Activated CD4-positive, CD25-positive, alpha-beta regulatory T cell treated with anti-CD3 and anti-CD28 coated beads, Interleukin-2, amount 50 U/mL, for 72 hours (primary cell): Measurements from ENCODE around the gene PCDHA9.
"Not testable (repeated sequence)": the region's sequence is repeated elsewhere in the genome, so short reads cannot be mapped to it uniquely, and the experiment has no call there.

ENCODE experiments used
- DNase-seq: peaks from one replicate; pipeline ENCODE4 v3.0.0; 2021

The PCDHA9 gene, protein sequence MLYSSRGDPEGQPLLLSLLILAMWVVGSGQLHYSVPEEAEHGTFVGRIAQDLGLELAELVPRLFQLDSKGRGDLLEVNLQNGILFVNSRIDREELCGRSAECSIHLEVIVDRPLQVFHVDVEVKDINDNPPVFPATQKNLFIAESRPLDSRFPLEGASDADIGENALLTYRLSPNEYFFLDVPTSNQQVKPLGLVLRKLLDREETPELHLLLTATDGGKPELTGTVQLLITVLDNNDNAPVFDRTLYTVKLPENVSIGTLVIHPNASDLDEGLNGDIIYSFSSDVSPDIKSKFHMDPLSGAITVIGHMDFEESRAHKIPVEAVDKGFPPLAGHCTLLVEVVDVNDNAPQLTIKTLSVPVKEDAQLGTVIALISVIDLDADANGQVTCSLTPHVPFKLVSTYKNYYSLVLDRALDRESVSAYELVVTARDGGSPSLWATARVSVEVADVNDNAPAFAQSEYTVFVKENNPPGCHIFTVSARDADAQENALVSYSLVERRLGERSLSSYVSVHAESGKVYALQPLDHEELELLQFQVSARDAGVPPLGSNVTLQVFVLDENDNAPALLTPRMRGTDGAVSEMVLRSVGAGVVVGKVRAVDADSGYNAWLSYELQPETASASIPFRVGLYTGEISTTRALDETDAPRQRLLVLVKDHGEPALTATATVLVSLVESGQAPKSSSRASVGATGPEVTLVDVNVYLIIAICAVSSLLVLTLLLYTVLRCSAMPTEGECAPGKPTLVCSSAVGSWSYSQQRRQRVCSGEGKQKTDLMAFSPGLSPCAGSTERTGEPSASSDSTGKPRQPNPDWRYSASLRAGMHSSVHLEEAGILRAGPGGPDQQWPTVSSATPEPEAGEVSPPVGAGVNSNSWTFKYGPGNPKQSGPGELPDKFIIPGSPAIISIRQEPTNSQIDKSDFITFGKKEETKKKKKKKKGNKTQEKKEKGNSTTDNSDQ

DNA sequence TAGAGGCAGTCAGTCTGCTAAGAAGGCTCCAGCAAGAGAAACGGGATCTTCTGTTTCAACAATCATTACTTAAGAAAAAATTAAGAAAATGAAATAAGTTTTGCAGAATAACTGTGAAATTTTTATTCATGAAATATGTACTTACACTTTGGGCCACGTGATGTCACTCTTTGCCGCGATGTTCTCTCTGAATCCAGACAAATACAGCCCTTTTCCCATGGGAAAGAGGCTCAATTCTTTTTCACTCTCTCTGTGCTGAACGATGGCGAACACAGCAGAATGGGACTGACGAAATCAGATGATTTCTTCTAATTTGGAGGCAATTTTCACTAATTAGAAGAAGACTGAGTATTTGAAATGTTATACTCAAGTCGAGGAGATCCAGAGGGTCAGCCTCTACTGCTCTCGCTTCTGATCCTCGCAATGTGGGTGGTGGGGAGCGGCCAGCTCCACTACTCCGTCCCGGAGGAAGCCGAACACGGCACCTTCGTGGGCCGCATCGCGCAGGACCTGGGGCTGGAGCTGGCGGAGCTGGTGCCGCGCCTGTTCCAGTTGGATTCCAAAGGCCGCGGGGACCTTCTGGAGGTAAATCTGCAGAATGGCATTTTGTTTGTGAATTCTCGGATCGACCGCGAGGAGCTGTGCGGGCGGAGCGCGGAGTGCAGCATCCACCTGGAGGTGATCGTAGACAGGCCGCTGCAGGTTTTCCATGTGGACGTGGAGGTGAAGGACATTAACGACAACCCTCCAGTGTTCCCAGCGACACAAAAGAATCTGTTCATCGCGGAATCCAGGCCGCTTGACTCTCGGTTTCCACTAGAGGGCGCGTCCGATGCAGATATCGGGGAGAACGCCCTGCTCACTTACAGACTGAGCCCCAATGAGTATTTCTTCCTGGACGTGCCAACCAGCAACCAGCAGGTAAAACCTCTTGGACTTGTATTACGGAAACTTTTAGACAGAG lies at the start of gene PCDHA9:
Gene PCDHA9, plus strand, starts transcription at position 244 of the 964 bp plus-strand sequence. Its CDS starts 114 bp downstream, at position 358.
- DNase-seq: not testable (repeated sequence)

DNA sequence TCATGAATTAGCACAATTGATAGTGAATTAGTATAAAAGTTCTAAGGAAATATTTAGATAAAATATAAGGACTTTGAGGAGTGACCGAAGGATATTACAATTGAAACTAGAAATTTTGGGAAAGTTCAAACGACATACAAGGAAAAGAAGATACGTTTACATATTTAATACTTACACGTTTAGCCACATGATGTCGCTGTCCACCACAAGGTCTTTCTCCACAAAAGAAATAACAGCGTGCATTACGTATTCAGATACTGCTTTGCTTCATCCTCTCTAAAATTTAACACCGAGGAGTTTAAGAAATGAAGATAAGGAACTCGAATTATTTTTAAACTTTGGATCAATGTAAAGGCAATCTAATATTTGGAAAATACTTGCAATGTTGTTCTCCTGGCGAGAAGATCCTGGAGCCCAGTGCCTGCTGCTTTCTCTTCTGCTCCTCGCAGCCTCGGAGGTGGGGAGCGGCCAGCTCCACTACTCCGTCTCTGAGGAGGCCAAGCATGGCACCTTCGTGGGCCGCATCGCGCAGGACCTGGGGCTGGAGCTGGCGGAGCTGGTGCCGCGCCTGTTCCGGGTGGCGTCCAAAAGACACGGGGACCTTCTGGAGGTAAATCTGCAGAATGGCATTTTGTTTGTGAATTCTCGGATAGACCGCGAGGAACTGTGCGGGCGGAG lies 47.2 kb upstream of the PCDHA9 start, which contains the start of gene PCDHA3:
Gene PCDHA3, plus strand, starts transcription at position 242 of the 678 bp plus-strand sequence.
- no peak for DNase-seq

DNA sequence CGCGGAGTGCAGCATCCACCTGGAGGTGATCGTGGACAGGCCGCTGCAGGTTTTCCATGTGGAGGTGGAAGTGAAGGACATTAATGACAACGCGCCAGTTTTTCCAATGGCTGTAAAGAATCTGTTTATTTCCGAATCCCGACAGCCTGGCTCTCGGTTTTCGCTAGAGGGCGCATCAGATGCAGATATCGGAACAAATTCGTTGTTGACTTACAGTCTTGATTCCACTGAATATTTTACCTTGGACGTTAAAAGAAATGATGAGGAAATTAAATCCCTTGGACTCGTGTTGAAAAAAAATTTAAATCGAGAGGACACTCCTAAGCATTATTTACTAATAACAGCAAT lies 46.7 kb upstream of the PCDHA9 start:
- no peak for DNase-seq

DNA sequence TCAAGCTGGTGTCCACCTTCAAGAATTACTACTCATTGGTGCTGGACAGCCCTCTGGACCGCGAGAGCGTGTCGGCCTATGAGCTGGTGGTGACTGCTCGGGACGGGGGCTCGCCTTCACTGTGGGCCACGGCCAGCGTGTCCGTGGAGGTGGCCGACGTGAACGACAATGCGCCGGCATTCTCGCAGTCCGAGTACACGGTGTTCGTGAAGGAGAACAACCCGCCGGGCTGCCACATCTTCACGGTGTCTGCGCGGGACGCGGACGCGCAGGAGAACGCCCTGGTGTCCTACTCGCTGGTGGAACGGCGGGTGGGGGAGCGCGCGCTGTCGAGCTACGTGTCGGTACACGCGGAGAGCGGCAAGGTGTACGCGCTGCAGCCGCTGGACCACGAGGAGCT lies 45.8 kb upstream of the PCDHA9 start:
- DNase-seq: not testable (repeated sequence)

DNA sequence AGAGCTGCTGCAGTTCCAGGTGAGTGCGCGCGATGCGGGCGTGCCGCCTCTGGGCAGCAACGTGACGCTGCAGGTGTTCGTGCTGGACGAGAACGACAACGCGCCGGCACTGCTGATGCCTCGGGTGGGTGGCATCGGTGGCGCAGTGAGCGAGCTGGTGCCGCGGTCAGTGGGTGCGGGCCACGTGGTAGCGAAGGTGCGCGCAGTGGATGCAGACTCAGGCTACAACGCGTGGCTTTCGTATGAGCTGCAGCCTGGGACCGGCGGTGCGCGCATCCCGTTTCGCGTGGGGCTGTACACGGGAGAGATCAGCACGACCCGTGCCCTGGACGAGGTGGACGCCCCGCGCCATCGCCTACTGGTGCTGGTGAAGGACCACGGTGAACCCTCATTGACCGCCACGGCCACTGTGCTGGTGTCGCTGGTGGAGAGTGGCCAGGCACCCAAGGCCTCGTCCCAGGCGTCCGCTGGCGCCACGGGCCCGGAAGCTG lies 45.4 kb upstream of the PCDHA9 start:
- no peak for DNase-seq

DNA sequence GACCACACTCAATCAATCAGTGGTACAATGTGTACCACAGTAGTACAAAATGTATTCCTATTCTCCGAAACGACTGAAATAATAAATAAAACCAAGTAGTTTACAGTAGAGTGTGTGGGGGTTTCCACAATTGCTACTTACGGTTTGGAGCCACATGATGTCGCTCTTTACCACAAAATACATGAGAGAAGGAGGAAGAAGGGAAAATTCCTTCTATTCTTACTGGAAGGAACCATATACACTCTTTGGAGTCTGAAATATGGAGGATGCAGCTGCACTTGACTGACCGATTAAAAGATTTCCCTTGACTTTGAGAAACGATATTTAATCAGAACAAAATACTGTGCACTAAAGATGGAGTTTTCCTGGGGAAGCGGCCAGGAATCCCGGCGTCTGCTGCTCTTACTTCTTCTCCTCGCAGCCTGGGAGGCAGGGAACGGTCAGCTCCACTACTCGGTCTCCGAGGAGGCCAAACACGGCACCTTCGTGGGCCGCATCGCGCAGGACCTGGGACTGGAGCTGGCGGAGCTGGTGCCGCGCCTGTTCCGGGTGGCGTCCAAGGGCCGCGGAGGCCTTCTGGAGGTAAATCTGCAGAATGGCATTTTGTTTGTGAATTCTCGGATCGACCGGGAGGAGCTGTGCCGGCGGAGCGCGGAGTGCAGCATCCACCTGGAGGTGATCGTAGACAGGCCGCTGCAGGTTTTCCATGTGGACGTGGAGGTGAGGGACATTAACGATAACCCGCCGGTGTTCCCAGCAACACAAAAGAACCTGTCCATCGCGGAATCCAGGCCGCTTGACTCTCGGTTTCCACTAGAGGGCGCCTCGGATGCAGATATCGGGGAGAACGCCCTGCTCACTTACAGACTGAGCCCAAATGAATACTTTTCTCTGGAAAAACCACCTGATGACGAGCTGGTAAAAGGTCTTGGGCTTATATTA lies 41.1 kb upstream of the PCDHA9 start, which contains the start of gene PCDHA4:
Gene PCDHA4, plus strand, starts transcription at position 235 of the 942 bp plus-strand sequence.
- no peak for DNase-seq

DNA sequence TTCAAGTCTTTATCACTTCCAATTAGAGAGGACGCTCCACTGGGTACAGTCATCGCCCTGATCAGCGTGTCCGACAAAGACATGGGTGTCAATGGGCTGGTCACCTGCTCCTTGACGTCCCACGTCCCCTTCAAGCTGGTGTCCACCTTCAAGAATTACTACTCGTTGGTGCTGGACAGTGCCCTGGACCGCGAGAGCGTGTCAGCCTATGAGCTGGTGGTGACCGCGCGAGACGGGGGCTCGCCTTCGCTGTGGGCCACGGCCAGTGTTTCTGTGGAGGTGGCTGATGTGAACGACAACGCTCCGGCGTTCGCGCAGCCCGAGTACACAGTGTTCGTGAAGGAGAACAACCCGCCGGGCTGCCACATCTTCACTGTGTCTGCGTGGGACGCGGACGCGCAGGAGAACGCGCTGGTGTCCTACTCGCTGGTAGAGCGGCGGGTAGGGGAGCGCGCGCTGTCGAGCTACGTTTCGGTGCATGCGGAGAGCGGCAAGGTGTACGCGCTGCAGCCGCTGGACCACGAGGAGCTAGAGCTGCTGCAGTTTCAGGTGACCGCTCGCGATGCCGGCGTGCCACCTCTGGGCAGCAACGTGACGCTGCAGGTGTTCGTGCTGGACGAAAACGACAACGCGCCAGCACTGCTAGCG lies 39.8 kb upstream of the PCDHA9 start:
- DNase-seq: not testable (repeated sequence)

DNA sequence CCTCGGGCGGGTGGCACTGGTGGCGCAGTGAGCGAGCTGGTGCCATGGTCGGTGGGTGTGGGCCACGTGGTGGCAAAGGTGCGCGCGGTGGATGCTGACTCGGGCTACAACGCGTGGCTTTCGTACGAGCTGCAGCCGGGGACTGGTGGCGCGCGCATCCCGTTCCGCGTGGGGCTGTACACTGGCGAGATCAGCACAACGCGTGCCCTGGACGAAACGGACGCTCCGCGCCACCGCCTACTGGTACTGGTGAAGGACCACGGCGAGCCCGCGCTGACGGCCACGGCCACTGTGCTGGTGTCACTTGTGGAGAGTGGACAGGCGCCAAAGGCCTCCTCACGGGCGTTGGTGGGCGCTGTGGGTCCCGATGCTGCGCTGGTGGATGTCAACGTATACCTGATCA lies 39.3 kb upstream of the PCDHA9 start:
- DNase-seq: no peak

DNA sequence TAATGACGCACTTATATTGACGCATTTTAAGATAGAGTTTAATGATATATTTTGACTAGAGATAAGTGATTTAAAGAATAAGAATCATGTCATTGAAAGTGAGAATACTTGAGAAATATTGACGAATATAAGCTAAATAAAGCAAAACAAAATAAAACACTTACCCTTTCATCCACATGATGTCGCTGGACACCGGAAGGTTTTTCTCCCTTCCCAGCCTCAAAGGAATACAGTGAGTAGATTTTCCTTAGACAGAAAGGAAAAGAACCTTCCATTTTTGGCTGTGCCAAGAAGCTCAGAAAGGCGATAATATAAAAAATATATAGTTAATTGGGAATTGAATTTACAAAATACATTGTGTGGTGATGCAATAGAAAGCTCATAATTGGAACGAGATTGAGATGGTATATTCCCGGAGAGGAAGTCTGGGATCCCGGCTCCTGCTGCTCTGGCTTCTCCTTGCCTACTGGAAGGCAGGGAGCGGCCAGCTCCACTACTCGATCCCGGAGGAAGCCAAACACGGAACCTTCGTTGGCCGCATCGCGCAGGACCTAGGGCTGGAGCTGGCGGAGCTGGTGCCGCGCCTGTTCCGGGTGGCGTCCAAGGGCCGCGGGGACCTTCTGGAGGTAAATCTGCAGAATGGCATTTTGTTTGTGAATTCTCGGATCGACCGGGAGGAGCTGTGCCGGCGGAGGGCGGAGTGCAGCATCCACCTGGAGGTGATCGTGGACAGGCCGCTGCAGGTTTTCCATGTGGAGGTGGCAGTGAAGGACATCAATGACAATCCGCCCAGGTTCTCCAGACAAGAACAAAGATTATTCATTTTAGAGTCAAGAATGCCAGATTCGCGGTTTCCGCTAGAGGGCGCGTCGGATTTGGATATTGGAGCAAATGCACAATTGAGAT lies 26.6 kb upstream of the PCDHA9 start, which contains the start of gene PCDHA5:
Gene PCDHA5, plus strand, starts transcription at position 239 of the 906 bp plus-strand sequence.
- DNase-seq: no peak

DNA sequence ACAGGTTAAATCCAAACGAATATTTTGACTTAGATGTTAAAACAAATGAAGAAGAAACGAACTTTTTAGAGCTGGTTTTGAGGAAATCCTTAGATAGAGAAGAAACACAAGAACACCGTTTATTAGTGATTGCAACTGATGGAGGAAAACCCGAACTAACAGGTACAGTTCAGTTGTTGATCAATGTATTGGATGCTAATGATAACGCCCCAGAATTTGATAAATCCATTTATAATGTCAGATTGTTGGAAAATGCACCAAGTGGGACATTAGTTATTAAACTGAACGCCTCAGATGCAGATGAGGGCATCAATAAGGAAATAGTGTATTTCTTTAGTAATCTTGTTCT lies 25.9 kb upstream of the PCDHA9 start:
- DNase-seq: no peak

DNA sequence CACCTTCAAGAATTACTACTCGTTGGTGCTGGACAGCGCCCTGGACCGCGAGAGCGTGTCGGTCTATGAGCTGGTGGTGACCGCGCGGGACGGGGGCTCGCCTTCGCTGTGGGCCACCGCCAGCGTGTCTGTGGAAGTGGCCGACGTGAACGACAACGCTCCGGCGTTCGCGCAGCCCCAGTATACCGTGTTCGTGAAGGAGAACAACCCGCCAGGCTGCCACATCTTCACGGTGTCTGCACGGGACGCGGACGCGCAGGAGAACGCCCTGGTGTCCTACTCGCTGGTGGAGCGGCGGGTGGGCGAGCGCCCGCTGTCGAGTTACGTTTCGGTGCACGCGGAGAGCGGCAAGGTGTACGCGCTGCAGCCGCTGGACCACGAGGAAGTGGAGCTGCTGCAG lies 25.2 kb upstream of the PCDHA9 start:
- not testable (repeated sequence) for DNase-seq

DNA sequence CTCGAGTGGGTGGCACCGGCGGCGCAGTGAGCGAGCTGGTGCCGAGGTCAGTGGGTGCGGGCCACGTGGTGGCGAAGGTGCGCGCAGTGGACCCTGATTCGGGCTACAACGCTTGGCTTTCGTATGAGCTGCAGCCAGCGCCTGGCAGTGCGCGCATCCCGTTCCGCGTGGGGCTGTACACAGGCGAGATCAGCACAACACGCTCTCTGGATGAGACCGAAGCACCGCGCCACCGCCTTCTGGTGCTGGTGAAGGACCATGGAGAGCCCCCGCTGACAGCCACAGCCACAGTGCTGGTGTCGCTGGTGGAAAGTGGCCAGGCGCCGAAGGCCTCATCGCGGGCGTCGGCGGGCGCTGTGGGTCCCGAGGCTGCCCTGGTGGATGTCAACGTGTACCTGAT lies 24.7 kb upstream of the PCDHA9 start:
- DNase-seq: no peak

DNA sequence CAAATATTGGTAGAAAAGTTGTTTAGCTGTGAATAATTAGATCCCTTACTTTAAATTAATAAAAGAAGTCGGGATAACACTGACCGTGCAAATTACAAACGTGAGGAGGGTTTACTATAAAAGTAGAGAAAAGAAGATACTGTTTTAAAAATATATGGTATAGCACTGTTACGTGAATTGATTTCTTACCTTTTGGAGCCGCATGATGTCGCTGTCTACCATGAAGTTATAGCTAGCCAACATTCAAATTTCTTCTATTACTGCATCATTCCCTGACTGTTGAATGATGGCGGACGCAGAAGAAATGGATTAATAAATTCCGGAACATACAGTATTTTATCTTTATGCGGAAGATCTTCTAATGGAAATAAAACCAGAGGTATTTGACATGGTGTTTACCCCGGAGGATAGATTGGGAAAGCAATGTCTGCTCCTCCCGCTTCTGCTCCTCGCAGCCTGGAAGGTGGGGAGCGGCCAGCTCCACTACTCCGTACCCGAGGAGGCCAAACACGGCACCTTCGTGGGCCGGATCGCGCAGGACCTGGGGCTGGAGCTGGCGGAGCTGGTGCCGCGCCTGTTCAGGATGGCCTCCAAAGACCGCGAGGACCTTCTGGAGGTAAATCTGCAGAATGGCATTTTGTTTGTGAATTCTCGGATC lies 20.3 kb upstream of the PCDHA9 start, which contains the start of gene PCDHA6:
Gene PCDHA6, plus strand, starts transcription at position 257 of the 658 bp plus-strand sequence. Its CDS starts 132 bp downstream, at position 389.
- no peak for DNase-seq

DNA sequence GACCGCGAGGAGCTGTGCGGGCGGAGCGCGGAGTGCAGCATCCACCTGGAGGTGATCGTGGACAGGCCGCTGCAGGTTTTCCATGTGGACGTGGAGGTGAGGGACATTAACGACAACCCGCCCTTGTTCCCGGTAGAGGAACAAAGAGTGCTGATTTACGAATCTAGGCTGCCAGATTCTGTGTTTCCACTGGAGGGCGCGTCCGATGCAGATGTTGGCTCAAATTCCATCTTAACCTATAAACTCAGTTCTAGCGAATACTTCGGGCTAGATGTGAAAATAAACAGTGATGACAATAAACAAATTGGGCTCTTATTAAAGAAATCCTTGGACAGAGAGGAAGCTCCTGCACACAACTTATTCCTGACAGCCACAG lies 19.8 kb upstream of the PCDHA9 start:
- no peak for DNase-seq

DNA sequence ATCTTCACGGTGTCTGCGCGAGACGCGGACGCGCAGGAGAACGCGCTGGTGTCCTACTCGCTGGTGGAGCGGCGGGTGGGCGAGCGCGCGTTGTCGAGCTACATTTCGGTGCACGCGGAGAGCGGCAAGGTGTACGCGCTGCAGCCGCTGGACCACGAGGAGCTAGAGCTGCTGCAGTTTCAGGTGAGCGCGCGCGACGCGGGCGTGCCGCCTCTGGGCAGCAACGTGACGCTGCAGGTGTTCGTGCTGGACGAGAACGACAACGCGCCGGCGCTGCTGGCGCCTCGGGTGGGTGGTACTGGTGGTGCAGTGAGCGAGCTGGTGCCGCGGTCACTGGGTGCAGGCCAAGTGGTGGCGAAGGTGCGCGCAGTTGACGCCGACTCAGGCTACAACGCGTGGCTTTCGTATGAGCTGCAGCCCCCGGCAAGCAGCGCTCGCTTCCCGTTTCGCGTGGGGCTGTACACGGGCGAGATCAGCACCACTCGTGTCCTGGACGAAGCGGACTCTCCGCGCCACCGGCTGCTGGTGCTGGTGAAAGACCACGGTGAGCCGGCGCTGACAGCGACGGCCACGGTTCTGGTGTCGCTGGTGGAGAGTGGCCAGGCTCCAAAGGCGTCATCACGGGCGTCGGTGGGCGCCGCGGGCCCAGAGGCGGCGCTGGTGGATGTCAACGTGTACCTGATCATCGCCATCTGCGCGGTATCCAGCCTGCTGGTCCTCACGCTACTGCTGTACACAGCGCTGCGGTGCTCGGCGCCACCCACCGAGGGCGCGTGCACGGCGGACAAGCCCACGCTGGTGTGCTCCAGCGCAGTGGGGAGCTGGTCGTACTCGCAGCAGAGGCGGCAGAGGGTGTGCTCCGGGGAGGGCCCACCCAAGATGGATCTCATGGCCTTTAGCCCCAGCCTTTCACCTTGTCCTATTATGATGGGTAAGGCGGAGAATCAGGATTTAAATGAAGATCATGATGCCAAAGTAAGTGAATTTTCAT lies 18.4 kb upstream of the PCDHA9 start:
- DNase-seq: not testable (repeated sequence)

DNA sequence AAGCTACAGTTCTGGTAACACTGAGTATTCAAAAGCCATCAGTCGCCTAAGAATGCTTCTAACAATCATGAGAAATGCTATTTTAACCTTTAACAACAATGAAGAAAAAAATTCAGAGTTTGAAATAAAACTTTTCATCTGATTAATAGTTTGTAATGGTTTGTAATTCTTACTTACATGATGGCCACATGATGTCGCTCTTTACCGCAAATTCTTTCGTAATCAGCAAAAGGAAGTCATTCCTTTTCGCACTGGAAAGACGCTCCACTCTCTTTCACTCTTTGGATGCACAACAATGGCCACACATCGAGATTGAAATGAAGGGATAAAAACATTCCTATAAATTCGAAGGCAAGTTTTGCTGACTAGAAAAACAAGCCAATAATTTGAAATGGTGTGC lies 14.2 kb upstream of the PCDHA9 start, which contains the start of gene PCDHA7:
Gene PCDHA7, plus strand, starts transcription at position 277 of the 400 bp plus-strand sequence. Its CDS starts 115 bp downstream, at position 392.
- DNase-seq: no peak
